Skeletal muscle satellite cell (primary cell): ENCODE measurements around the gene TRIM47.

ENCODE experiments used
- H3K27me3 ChIP-seq: 2 replicates; pipeline ENCODE4 v1.7.0; 2013; ENCODE audit warnings: low read length; ENCODE audit not compliant: control insufficient read depth, insufficient read depth
- H3K36me3 ChIP-seq: 2 replicates; pipeline ENCODE4 v1.7.0; 2013; ENCODE audit warnings: mild to moderate bottlenecking, control low read depth, low read length; ENCODE audit not compliant: insufficient read depth
- H3K4me1 ChIP-seq: 2 replicates; pipeline ENCODE4 v1.7.0; 2013; ENCODE audit warnings: low read length; ENCODE audit not compliant: control insufficient read depth, insufficient read depth
- H3K4me2 ChIP-seq: 2 replicates; pipeline ENCODE4 v1.7.0; 2013; ENCODE audit warnings: mild to moderate bottlenecking, low read length
- H3K4me3 ChIP-seq: 2 replicates; pipeline ENCODE4 v1.7.0; 2013; ENCODE audit warnings: low read length
- H3K9ac ChIP-seq: 2 replicates; pipeline ENCODE4 v1.7.0; 2013; ENCODE audit warnings: mild to moderate bottlenecking, low read depth, low read length, moderate library complexity
- H3K9me3 ChIP-seq: replicated peaks from 2 replicates; pipeline ENCODE4 v1.7.0; 2013; ENCODE audit warnings: mild to moderate bottlenecking, control low read depth, low read length

Gene TRIM47

DNA sequence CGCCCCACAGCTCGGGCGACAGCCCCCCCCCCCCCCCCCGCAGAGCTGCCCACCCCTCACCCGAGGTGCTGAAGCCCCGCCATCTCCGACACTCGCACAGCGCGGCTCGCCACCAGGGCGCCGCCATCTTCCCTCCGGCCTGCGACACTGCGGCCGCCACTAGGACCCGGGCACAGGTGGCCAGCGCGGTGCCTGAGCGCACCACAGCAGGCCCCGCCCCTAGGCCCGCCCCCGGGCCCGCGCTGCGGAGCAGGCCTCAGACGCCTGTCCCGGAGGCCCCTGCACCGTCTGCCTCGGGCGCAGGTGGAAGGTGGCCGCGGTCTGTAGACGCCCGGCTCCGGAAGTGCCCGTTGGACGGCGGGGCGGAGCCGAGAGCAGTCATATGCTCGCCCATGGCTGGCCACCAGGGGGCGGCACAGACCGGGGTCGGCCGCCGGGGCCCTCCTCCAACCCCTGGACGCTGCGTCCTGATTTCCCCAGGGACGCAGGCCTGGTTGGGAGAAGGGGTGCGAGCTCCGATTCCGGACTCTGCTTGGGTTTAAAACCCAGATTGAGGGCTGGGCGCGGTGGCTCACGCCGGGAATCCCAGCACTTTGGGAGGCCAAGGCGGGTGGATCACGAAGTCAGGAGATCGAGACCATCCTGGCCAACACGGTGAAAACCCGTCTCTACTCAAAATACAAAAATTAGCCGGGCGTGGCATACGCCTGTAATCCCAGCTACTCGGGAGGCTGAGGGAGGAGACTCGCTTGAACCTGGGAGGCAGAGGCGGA, 26.6 kb upstream of the TRIM47 start, which contains the start of gene MRPL38:
TSS of gene MRPL38 (minus strand) at position 136 of the 773 bp plus-strand sequence. CDS start at position 127, 9 bp downstream.
- Histone ChIP-seq H3K9ac (peak within 1 kb of the TSS; percentile 89), H3K4me3 (peak within 1 kb of the TSS; percentile 91), H3K36me3 (peaks cover 20% of the 10 kb centered on the region), H3K4me2 (peak within 1 kb of the TSS; percentile 96), H3K27me3 (no peaks in the 10 kb centered on the region), H3K9me3 (no peaks in the 10 kb centered on the region), H3K4me1 (peaks cover 12% of the 10 kb centered on the region)

DNA sequence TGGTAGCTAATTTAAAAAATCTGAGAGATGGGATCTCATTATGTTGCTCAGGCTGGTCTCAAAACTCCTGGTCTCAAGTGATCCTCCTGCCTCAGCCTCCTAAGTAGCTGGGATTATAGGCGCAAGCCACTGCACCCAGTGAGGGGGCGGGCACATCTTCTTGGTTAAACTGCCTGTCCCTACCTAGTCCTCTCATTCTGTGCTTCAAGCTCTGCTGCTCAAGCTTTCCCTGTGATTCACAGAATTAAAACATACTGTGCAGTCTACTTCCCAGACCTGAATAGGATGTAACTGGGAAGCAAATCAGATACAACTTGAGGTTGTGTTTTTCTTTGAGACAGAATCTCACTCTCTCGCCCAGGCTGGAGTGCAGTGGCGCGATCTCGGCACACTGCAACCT, 24.0 kb upstream of the TRIM47 start:
- Histone ChIP-seq H3K9ac (no peak overlapping the region), H3K4me3 (no peak overlapping the region), H3K36me3 (peaks cover 45% of the 10 kb centered on the region), H3K4me1 (peaks cover 12% of the 10 kb centered on the region), H3K4me2 (no peak overlapping the region), H3K9me3 (no peaks in the 10 kb centered on the region), H3K27me3 (no peaks in the 10 kb centered on the region)

GRCh38 chr17:75901727-75902126, 23.3 kb upstream of the TRIM47 start:
- H3K36me3 ChIP-seq: peaks cover 47% of the 10 kb centered on the region
- H3K9ac ChIP-seq: no peak overlapping the region
- H3K4me1 ChIP-seq: peaks cover 17% of the 10 kb centered on the region
- H3K4me3 ChIP-seq: no peak overlapping the region
- no peak overlapping the region for H3K4me2 ChIP-seq
- H3K9me3 ChIP-seq: no peaks in the 10 kb centered on the region
- H3K27me3 ChIP-seq: no peaks in the 10 kb centered on the region

DNA sequence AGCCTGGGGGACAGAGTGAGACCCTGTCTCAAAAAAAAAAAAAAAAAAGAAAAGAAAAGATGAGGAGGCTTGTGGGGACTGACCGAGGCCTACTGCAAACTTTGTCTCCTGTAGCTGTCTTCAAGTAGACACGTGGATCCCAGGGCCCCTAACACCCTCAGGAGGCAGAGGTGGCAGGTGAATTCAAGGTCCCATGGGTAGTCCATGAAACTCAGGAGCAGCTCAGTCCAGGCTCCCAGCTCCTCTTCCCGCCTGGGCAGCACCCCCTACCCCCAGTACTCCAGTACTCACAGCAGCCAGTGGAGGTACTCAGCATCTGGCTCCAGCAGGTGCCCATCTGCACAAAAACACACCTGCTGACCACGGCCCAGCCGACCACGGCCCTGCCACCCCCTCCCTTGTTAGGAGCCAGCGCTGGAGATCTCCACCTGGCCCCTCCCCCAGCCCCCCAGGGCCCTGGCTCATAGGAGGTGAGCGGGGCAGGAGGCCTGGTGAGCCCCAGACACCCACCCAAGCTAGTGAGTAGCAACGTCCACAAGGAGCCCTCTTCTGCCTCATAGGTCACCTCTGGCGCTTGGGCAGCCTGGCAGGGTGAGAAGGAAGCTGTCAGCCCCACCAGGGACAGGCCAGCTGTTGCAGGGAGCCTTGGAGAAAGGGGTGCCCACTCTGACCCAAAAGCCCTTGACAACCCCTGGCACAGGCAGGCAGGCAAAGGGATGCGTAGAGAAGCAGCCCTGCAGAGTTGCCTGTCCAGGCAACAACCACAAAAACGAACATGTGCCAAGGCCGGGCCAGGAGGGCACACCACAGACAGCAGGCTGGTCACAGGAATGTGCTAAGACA, 22.5 kb upstream of the TRIM47 start:
- Histone ChIP-seq H3K36me3 (peaks cover 47% of the 10 kb centered on the region), H3K27me3 (no peaks in the 10 kb centered on the region), H3K9ac (no peak overlapping the region), H3K9me3 (no peaks in the 10 kb centered on the region), H3K4me2 (no peak overlapping the region), H3K4me1 (peaks cover 17% of the 10 kb centered on the region), H3K4me3 (no peak overlapping the region)

- Histone ChIP-seq H3K36me3 (peaks cover 47% of the 10 kb centered on the region), H3K4me3 (no peak overlapping the region)
Measured at GRCh38 chr17:75899767-75900468, 21.5 kb upstream of the TRIM47 start.

GRCh38 chr17:75899353-75899752, 21.0 kb upstream of the TRIM47 start:
- peaks cover 47% of the 10 kb centered on the region for H3K36me3 ChIP-seq
- H3K4me3 ChIP-seq: no peak overlapping the region
- H3K27me3 ChIP-seq: no peaks in the 10 kb centered on the region
- no peak overlapping the region for H3K9ac ChIP-seq
- H3K4me2 ChIP-seq: no peak overlapping the region
- H3K4me1 ChIP-seq: peaks cover 28% of the 10 kb centered on the region
- H3K9me3 ChIP-seq: no peaks in the 10 kb centered on the region

More at GRCh38 chr17:75899767-75900468, 21.5 kb upstream of the TRIM47 start:
- H3K9me3 ChIP-seq: no peaks in the 10 kb centered on the region
- H3K27me3 ChIP-seq: no peaks in the 10 kb centered on the region
- H3K4me2 ChIP-seq: no peak overlapping the region
- peaks cover 24% of the 10 kb centered on the region for H3K4me1 ChIP-seq
- no peak overlapping the region for H3K9ac ChIP-seq

DNA sequence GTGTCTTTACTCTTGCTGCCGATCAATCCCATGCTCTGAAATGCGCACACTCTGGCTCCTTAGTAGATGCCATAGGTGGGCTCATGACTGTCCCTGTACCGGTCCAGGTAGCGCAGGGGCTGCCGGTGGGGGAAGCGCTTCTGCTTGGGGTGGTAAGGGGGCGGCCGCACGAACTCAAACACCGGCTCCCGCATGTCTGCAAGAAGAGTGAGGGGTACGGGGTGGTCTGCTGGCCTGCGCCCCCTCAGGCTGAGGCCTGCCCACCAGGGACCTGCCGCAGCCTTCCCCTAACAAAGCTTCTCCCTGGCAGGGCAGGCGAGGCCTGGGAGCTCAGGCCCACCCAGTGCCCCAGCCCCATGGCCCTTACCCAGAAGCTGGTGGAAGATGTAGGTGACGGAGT, 20.4 kb upstream of the TRIM47 start:
- Histone ChIP-seq H3K27me3 (no peaks in the 10 kb centered on the region), H3K4me3 (no peak overlapping the region), H3K9ac (no peak overlapping the region), H3K9me3 (no peaks in the 10 kb centered on the region), H3K4me2 (no peak overlapping the region), H3K36me3 (peaks cover 47% of the 10 kb centered on the region), H3K4me1 (peaks cover 28% of the 10 kb centered on the region)

GRCh38 chr17:75898065-75898464, 19.7 kb upstream of the TRIM47 start:
- peaks cover 47% of the 10 kb centered on the region for H3K36me3 ChIP-seq
- no peaks in the 10 kb centered on the region for H3K9me3 ChIP-seq
- peaks cover 23% of the 10 kb centered on the region for H3K4me1 ChIP-seq
- no peak overlapping the region for H3K4me3 ChIP-seq
- H3K4me2 ChIP-seq: no peak overlapping the region
- H3K27me3 ChIP-seq: no peaks in the 10 kb centered on the region
- H3K9ac ChIP-seq: no peak overlapping the region

GRCh38 chr17:75897160-75898019, 19.0 kb upstream of the TRIM47 start:
- no peaks in the 10 kb centered on the region for H3K9me3 ChIP-seq
- H3K36me3 ChIP-seq: peaks cover 47% of the 10 kb centered on the region
- peak overlapping the region; percentile 99 for H3K4me3 ChIP-seq
- H3K9ac ChIP-seq: peak overlapping the region; percentile 95
- H3K4me1 ChIP-seq: peaks cover 21% of the 10 kb centered on the region
- peak overlapping the region; percentile 78 for H3K4me2 ChIP-seq
- H3K27me3 ChIP-seq: no peaks in the 10 kb centered on the region

DNA sequence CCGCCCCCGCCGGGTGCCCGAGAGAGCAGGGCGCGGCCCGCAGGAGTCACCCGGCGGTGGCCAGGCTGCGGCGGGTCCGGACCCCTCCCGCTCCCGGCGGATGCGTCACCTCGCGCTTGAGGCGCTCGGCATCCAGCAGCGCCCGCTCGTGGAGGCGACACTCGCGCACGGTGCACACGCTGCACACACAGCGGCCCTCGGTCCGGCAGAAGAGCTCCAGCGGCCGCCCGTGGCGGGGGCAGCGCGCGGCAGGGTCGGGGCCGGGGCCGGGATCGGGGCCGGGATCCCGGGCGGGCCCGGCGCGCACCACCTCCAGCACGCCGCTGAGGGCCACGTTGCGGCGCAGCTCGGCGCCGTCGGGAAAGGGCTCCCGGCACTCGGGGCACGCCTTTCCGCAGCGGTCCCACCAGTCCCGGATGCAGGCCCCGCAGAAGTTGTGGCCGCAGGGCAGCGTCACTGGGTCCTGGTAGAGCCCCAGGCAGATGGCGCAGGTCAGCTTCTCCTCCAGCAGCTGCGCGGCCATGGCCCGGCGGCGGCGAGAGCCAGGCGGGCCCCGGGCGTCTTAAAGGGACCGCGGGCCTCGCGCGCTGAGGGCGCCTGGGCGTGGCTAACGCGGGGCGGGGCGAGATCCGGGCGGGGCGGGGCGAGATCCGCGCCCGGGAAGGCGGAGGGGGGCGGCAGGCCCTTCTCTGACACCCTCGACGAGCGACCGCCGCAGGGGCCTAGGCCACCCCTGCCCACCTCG, 18.2 kb upstream of the TRIM47 start, which contains the start of gene TRIM65:
TSS of gene TRIM65 (minus strand) at position 537 of the 745 bp plus-strand sequence. CDS start at position 523, 14 bp downstream.
- Histone ChIP-seq H3K9ac (peak within 1 kb of the TSS; percentile 95), H3K4me3 (peak within 1 kb of the TSS; percentile 99), H3K4me1 (peaks cover 21% of the 10 kb centered on the region), H3K36me3 (peaks cover 47% of the 10 kb centered on the region), H3K4me2 (peak within 1 kb of the TSS; percentile 78), H3K27me3 (no peaks in the 10 kb centered on the region), H3K9me3 (no peaks in the 10 kb centered on the region)
